ENCODE results near the gene SPRN.
"Not testable (repeated sequence)": the region's sequence is repeated elsewhere in the genome, so short reads cannot be mapped to it uniquely, and the experiment has no call there.

SPRN gene

DNA sequence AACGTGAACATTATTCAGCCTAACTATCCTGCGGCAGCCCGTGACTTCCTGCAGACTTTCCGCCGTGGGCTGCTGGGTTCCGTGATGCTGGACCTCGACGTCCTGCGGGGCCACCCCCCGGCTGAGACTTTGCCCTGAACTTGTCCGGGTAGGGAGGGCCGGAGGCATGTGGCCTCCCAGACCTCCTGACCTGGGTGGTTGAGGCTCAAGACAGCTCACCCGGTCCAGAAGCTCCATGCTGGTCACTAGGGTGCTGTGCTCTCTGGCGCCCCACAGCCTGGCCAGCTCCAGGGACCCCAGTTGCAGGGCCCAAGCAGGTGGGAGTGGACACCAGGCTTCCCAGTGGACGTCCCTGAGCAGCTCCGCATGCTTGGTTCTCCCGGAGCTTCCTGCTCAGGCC is 4.4 kb downstream of the SPRN start:
- Histone ChIP-seq H3K9ac (ENCODE audit: low read length) (no peak overlapping the region), H3K23ac (ENCODE audit: low read length) (no peak overlapping the region), H3K27me3 (ENCODE audit: insufficient read depth, low read length, poor library complexity) (no peaks in the 10 kb centered on the region), H4K5ac (ENCODE audit: low read length) (no peak overlapping the region), H3K79me2 (ENCODE audit: control insufficient read depth, insufficient read depth, low read length) (no peaks in the 10 kb centered on the region), H3K4me3 (ENCODE audit: low read length) (no peak overlapping the region), H3K27ac (ENCODE audit: low read depth, low read length) (no peak overlapping the region), H3K4ac (ENCODE audit: low read depth, low read length) (no peak overlapping the region), H3K79me1 (ENCODE audit: low read length) (peaks cover 2% of the 10 kb centered on the region), H4K8ac (ENCODE audit: low read depth, low read length) (no peak overlapping the region), H2BK5ac (ENCODE audit: low read length) (no peak overlapping the region), H2BK120ac (ENCODE audit: low read depth, low read length) (no peak overlapping the region), H3K36me3 (ENCODE audit: control insufficient read depth, insufficient read depth, low read length) (no peaks in the 10 kb centered on the region), H3K18ac (ENCODE audit: low read length) (no peak overlapping the region), H2AK5ac (ENCODE audit: low read length) (no peak overlapping the region), H3K4me1 (ENCODE audit: control insufficient read depth, low read depth, low read length) (no peaks in the 10 kb centered on the region), H3K4me2 (ENCODE audit: low read length) (no peak overlapping the region), H2BK15ac (replicated peaks; ENCODE audit: low read depth) (no peak overlapping the region), H3K56ac (ENCODE audit: low read length) (no peak overlapping the region)
- DNase-seq = no peak
- WGBS (ENCODE audit: extremely low coverage, insufficient coverage, low lambda C conversion rate) = no CpG with 5 or more reads among the region's 17 CpGs

- Histone ChIP-seq H3K36me3 (ENCODE audit: control insufficient read depth, insufficient read depth, low read length) (no peaks in the 10 kb centered on the region), H2BK5ac (ENCODE audit: low read length) (no peak overlapping the region), H3K4me3 (ENCODE audit: low read length) (no peak overlapping the region), H3K4me2 (ENCODE audit: low read length) (no peak overlapping the region), H3K9ac (ENCODE audit: low read length) (no peak overlapping the region), H3K27me3 (ENCODE audit: insufficient read depth, low read length, poor library complexity) (no peaks in the 10 kb centered on the region), H3K23ac (ENCODE audit: low read length) (no peak overlapping the region), H3K79me2 (ENCODE audit: control insufficient read depth, insufficient read depth, low read length) (no peaks in the 10 kb centered on the region), H3K18ac (ENCODE audit: low read length) (no peak overlapping the region), H3K79me1 (ENCODE audit: low read length) (peaks cover 2% of the 10 kb centered on the region), H4K5ac (ENCODE audit: low read length) (no peak overlapping the region), H2BK15ac (replicated peaks; ENCODE audit: low read depth) (no peak overlapping the region), H4K8ac (ENCODE audit: low read depth, low read length) (no peak overlapping the region), H3K4me1 (ENCODE audit: control insufficient read depth, low read depth, low read length) (no peaks in the 10 kb centered on the region), H3K27ac (ENCODE audit: low read depth, low read length) (no peak overlapping the region), H2AK5ac (ENCODE audit: low read length) (no peak overlapping the region), H2BK120ac (ENCODE audit: low read depth, low read length) (no peak overlapping the region), H3K4ac (ENCODE audit: low read depth, low read length) (no peak overlapping the region), H3K56ac (ENCODE audit: low read length) (no peak overlapping the region)
- WGBS (ENCODE audit: extremely low coverage, insufficient coverage, low lambda C conversion rate) = no CpG with 5 or more reads among the region's 34 CpGs
- no peak for DNase-seq
Measured at GRCh38 chr10:133419211-133419950, 5.0 kb downstream of the SPRN start.

DNA sequence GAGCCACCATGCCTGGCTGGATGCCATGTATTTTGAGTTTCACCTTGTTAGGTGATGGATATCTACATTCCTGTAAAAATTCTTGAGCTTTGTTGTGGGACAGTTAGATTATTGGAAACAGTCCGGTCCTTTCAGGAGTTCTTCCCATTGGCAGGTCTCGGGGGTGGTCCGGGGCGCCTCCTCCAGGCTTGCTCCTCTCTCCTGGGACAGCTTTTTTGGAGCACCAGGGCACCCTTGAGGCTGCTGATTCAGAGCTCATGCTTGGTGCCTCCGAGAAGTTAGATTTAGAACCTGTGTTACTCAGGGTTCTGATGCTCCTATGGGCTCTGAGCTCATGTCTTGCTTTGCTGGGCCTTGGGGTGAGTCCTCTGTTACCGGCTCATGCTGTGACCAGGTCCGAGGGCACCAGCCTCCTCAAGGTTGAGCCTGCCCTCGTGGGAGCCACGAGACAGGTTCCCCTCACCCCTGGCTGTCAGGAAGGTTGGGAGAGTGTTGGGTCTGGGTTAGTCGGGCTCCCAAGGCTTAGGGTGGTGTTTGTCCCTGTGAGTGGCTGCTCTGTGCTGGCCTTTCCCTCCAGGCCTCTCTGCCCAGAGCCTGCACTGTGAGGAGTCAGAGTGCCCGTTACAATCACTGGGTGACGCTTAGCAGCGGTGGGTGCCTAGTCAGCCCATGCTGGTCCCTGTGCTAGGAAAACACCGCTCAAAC is 6.0 kb downstream of the SPRN start:
- no peak overlapping the region for H3K4me2 ChIP-seq (ENCODE audit: low read length)
- no peak overlapping the region for H2BK120ac ChIP-seq (ENCODE audit: low read depth, low read length)
- no peak overlapping the region for H3K9ac ChIP-seq (ENCODE audit: low read length)
- no peak overlapping the region for H3K4me3 ChIP-seq (ENCODE audit: low read length)
- no peaks in the 10 kb centered on the region for H3K4me1 ChIP-seq (ENCODE audit: control insufficient read depth, low read depth, low read length)
- H4K5ac ChIP-seq (ENCODE audit: low read length) = no peak overlapping the region
- no peaks in the 10 kb centered on the region for H3K27me3 ChIP-seq (ENCODE audit: insufficient read depth, low read length, poor library complexity)
- peaks cover 2% of the 10 kb centered on the region for H3K79me1 ChIP-seq (ENCODE audit: low read length)
- no CpG with 5 or more reads among the region's 14 CpGs for WGBS (ENCODE audit: extremely low coverage, insufficient coverage, low lambda C conversion rate)
- no peaks in the 10 kb centered on the region for H3K36me3 ChIP-seq (ENCODE audit: control insufficient read depth, insufficient read depth, low read length)
- no peak overlapping the region for H3K4ac ChIP-seq (ENCODE audit: low read depth, low read length)
- H3K56ac ChIP-seq (ENCODE audit: low read length) = no peak overlapping the region
- no peak overlapping the region for H2BK5ac ChIP-seq (ENCODE audit: low read length)
- H3K27ac ChIP-seq (ENCODE audit: low read depth, low read length) = no peak overlapping the region
- no peak overlapping the region for H3K18ac ChIP-seq (ENCODE audit: low read length)
- no peaks in the 10 kb centered on the region for H3K79me2 ChIP-seq (ENCODE audit: control insufficient read depth, insufficient read depth, low read length)
- H3K23ac ChIP-seq (ENCODE audit: low read length) = no peak overlapping the region
- H2BK15ac ChIP-seq (replicated peaks; ENCODE audit: low read depth) = no peak overlapping the region
- H2AK5ac ChIP-seq (ENCODE audit: low read length) = no peak overlapping the region
- no peak for DNase-seq
- no peak overlapping the region for H4K8ac ChIP-seq (ENCODE audit: low read depth, low read length)

GRCh38 chr10:133415752-133416151 is 8.7 kb downstream of the SPRN start:
- Histone ChIP-seq H4K8ac (ENCODE audit: low read depth, low read length) (no peak overlapping the region), H3K79me2 (ENCODE audit: control insufficient read depth, insufficient read depth, low read length) (no peaks in the 10 kb centered on the region), H3K36me3 (ENCODE audit: control insufficient read depth, insufficient read depth, low read length) (no peaks in the 10 kb centered on the region), H3K4ac (ENCODE audit: low read depth, low read length) (no peak overlapping the region), H4K5ac (ENCODE audit: low read length) (no peak overlapping the region), H2AK5ac (ENCODE audit: low read length) (no peak overlapping the region), H3K4me1 (ENCODE audit: control insufficient read depth, low read depth, low read length) (no peaks in the 10 kb centered on the region), H3K27me3 (ENCODE audit: insufficient read depth, low read length, poor library complexity) (no peaks in the 10 kb centered on the region), H2BK120ac (ENCODE audit: low read depth, low read length) (no peak overlapping the region), H3K79me1 (ENCODE audit: low read length) (peaks cover 3% of the 10 kb centered on the region), H3K23ac (ENCODE audit: low read length) (no peak overlapping the region), H3K4me2 (ENCODE audit: low read length) (no peak overlapping the region), H3K18ac (ENCODE audit: low read length) (no peak overlapping the region), H2BK15ac (replicated peaks; ENCODE audit: low read depth) (no peak overlapping the region), H3K9ac (ENCODE audit: low read length) (no peak overlapping the region), H3K56ac (ENCODE audit: low read length) (no peak overlapping the region), H3K4me3 (ENCODE audit: low read length) (no peak overlapping the region), H2BK5ac (ENCODE audit: low read length) (no peak overlapping the region), H3K27ac (ENCODE audit: low read depth, low read length) (no peak overlapping the region)
- WGBS (ENCODE audit: extremely low coverage, insufficient coverage, low lambda C conversion rate) = no CpG with 5 or more reads among the region's 25 CpGs
- DNase-seq = no peak

DNA sequence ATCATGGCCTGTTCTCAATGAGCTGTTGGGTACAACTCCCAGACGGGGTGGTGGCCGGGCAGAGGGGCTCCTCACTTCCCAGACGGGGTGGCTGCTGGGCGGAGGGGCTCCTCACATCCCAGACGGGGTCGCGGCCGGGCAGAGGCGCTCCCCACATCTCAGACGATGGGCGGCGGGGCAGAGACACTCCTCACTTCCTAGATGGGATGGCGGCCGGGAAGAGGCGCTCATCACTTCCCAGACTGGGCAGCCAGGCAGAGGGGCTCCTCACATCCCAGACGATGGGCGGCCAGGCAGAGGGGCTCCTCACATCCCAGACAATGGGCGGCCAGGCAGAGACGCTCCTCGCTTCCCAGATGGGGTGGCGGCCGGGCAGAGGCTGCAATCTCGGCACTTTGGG is 10.0 kb downstream of the SPRN start:
- H3K27me3 ChIP-seq (ENCODE audit: insufficient read depth, low read length, poor library complexity); H3K36me3 ChIP-seq (ENCODE audit: control insufficient read depth, insufficient read depth, low read length); DNase-seq; H3K79me2 ChIP-seq (ENCODE audit: control insufficient read depth, insufficient read depth, low read length); H3K4me3 ChIP-seq (ENCODE audit: low read length); H3K79me1 ChIP-seq (ENCODE audit: low read length); H2AK5ac ChIP-seq (ENCODE audit: low read length); H2BK5ac ChIP-seq (ENCODE audit: low read length); H2BK15ac ChIP-seq (replicated peaks; ENCODE audit: low read depth); H3K4ac ChIP-seq (ENCODE audit: low read depth, low read length); H3K27ac ChIP-seq (ENCODE audit: low read depth, low read length); H4K8ac ChIP-seq (ENCODE audit: low read depth, low read length); H4K5ac ChIP-seq (ENCODE audit: low read length); H3K9ac ChIP-seq (ENCODE audit: low read length); H3K18ac ChIP-seq (ENCODE audit: low read length); H2BK120ac ChIP-seq (ENCODE audit: low read depth, low read length); H3K23ac ChIP-seq (ENCODE audit: low read length); H3K56ac ChIP-seq (ENCODE audit: low read length); H3K4me1 ChIP-seq (ENCODE audit: control insufficient read depth, low read depth, low read length); H3K4me2 ChIP-seq (ENCODE audit: low read length): not testable (repeated sequence)
- WGBS (ENCODE audit: extremely low coverage, insufficient coverage, low lambda C conversion rate) = no CpG with 5 or more reads among the region's 23 CpGs

GRCh38 chr10:133412381-133412711 is 12.1 kb downstream of the SPRN start:
- H3K23ac ChIP-seq (ENCODE audit: low read length) = no peak overlapping the region
- H2AK5ac ChIP-seq (ENCODE audit: low read length) = no peak overlapping the region
- no peak overlapping the region for H2BK120ac ChIP-seq (ENCODE audit: low read depth, low read length)
- no peaks in the 10 kb centered on the region for H3K4me1 ChIP-seq (ENCODE audit: control insufficient read depth, low read depth, low read length)
- no peak overlapping the region for H2BK5ac ChIP-seq (ENCODE audit: low read length)
- no peak overlapping the region for H3K56ac ChIP-seq (ENCODE audit: low read length)
- no peaks in the 10 kb centered on the region for H3K27me3 ChIP-seq (ENCODE audit: insufficient read depth, low read length, poor library complexity)
- H2BK15ac ChIP-seq (replicated peaks; ENCODE audit: low read depth) = no peak overlapping the region
- no peak for DNase-seq
- H3K4me2 ChIP-seq (ENCODE audit: low read length) = no peak overlapping the region
- no peak overlapping the region for H3K4me3 ChIP-seq (ENCODE audit: low read length)
- no peak overlapping the region for H3K18ac ChIP-seq (ENCODE audit: low read length)
- H3K79me2 ChIP-seq (ENCODE audit: control insufficient read depth, insufficient read depth, low read length) = peaks cover 7% of the 10 kb centered on the region
- H3K36me3 ChIP-seq (ENCODE audit: control insufficient read depth, insufficient read depth, low read length) = no peaks in the 10 kb centered on the region
- peaks cover 5% of the 10 kb centered on the region for H3K79me1 ChIP-seq (ENCODE audit: low read length)
- no peak overlapping the region for H3K9ac ChIP-seq (ENCODE audit: low read length)
- no peak overlapping the region for H3K27ac ChIP-seq (ENCODE audit: low read depth, low read length)
- no peak overlapping the region for H4K8ac ChIP-seq (ENCODE audit: low read depth, low read length)
- no peak overlapping the region for H4K5ac ChIP-seq (ENCODE audit: low read length)
- no peak overlapping the region for H3K4ac ChIP-seq (ENCODE audit: low read depth, low read length)

All from mesendoderm (in vitro differentiated cells).